ENCODE data around the gene CACNA1A. TPM values are rescaled to one million over a fixed set of nuclear protein-coding genes. Genes with fewer than 3 reads are reported as not detected.

Gene CACNA1A
- polyA plus RNA-seq, 2 of the 4 experiments (the other 2 are of a cell fraction): 0.27 to 0.71 TPM

DNA sequence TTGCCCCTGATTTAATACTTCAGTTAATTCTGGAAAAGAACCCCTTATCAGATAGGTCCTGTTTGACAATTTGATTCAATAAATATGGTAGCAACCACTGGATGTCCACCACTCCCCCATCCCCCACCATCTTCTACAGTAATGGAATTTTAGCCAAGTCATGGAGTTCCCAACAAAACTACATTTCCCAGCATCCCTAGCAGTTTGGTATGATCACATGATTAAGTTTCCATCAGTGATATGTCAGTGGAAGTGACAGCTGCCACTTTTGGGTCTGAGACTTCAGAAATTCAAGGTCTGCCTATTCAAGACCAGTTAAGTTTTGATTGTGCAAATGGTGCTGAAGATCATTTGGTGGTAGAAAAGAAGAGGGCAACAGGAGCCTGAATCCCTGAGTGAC lies 85.5 kb downstream of the CACNA1A start:
- FAIRE-seq (no peak), ATAC-seq (no peak), DNase-seq (ENCODE audit: low read depth in 1 of 2, low spot score in 1 of 2) (no peak)
- no peak overlapping the region for H3K27ac ChIP-seq
- TF ChIP-seq HOXA7 (CRISPR knock-in tag; IDR thresholded peaks at IDR 0.05) (no peak), HOXB5 (CRISPR knock-in tag; IDR thresholded peaks at IDR 0.05) (no peak), FOXS1 (CRISPR knock-in tag; IDR thresholded peaks at IDR 0.05) (no peak), BHLHE40 (IDR thresholded peaks at IDR 0.05; ENCODE audit: low read depth, low read length) (no peak), KDM5A (IDR thresholded peaks at IDR 0.05) (no peak), SREBF2 (IDR thresholded peaks at IDR 0.05) (no peak), EP300 (IDR thresholded peaks at IDR 0.05) (no peak), EHF (CRISPR knock-in tag; IDR thresholded peaks at IDR 0.05) (no peak), SMC3 (IDR thresholded peaks at IDR 0.05) (no peak), ESRRA (IDR thresholded peaks at IDR 0.05; ENCODE audit: borderline replicate concordance, low read length) (no peak), JUN (IDR thresholded peaks at IDR 0.05) (no peak), RARB (CRISPR knock-in tag; IDR thresholded peaks at IDR 0.05) (no peak), TP53 (CRISPR knock-in tag; IDR thresholded peaks at IDR 0.05) (no peak), PHF8 (IDR thresholded peaks at IDR 0.05; ENCODE audit: borderline replicate concordance, low read depth) (no peak), CEBPB (IDR thresholded peaks at IDR 0.05) (no peak), ZSCAN20 (CRISPR knock-in tag; IDR thresholded peaks at IDR 0.05) (no peak), NFE2L2 (conservative IDR thresholded peaks at IDR 0.05; ENCODE audit: low read length) (no peak), POLR2A (IDR thresholded peaks at IDR 0.05; ENCODE audit: low read length) (no peak)
- TF ChIP-seq, protein P1, sequence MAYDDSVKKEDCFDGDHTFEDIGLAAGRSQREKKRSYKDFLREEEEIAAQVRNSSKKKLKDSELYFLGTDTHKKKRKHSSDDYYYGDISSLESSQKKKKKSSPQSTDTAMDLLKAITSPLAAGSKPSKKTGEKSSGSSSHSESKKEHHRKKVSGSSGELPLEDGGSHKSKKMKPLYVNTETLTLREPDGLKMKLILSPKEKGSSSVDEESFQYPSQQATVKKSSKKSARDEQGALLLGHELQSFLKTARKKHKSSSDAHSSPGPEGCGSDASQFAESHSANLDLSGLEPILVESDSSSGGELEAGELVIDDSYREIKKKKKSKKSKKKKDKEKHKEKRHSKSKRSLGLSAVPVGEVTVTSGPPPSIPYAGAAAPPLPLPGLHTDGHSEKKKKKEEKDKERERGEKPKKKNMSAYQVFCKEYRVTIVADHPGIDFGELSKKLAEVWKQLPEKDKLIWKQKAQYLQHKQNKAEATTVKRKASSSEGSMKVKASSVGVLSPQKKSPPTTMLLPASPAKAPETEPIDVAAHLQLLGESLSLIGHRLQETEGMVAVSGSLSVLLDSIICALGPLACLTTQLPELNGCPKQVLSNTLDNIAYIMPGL (CRISPR knock-in tag; IDR thresholded peaks at IDR 0.05; ENCODE audit: borderline replicate concordance): no peak
- no peak overlapping the region for H3K4me2 ChIP-seq
- no peaks in the 10 kb centered on the region; the same call in 2 of the 3 replicates for H3K9me3 ChIP-seq
- H3K4me3 ChIP-seq: no peak overlapping the region
- POLR2A ChIA-PET: no interaction called here
- H3K4me1 ChIP-seq: no peaks in the 10 kb centered on the region
- CTCF ChIA-PET: interaction anchor here (1.2 kb wide), 1 partner anchor 10 kb away, joined by 3 read pairs; no protein-coding TSS in a partner anchor

DNA sequence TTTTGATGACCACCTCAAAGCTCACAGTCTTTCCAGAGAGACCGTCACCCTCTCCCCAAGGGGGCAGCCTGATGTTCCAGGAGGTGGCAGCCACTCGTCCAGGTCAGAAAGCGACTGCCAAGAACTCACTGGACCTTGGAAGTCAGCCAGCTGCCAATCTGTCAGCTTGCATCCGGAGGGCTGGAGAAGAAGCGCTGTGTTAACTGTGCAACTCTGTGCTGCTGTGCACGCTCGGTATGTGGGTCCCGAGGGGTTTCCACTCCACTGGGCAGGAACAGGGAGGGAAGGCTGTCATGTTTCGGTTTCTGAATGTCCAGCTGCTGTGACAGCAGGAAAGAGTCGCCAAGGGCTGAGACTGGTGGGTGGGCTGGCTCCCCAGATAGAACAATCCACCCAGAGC lies 89.2 kb downstream of the CACNA1A start:
- no peak overlapping the region for H3K4me2 ChIP-seq
- H3K4me3 ChIP-seq: no peak overlapping the region
- DNase-seq (ENCODE audit: low read depth in 1 of 2, low spot score in 1 of 2): no peak
- H3K27ac ChIP-seq: no peak overlapping the region
- WGBS (ENCODE audit: missing lambda C conversion rate): 23% methylated on average over 10 of the region's 10 CpGs
- ChIA-PET CTCF (interaction anchor here (0.7 to 1.2 kb wide), 2 partner anchors 12 to 1749 kb away, joined by 3 to 4 read pairs; no protein-coding TSS in a partner anchor), POLR2A (no interaction called here)
- FAIRE-seq: no peak
- ATAC-seq: no peak
- H3K9me3 ChIP-seq: no peaks in the 10 kb centered on the region; the same call in 2 of the 3 replicates
- TF ChIP-seq USF2 (IDR thresholded peaks at IDR 0.05): no peak
- TF ChIP-seq HOXB5 (CRISPR knock-in tag; IDR thresholded peaks at IDR 0.05): no peak
- TF ChIP-seq, protein P2, sequence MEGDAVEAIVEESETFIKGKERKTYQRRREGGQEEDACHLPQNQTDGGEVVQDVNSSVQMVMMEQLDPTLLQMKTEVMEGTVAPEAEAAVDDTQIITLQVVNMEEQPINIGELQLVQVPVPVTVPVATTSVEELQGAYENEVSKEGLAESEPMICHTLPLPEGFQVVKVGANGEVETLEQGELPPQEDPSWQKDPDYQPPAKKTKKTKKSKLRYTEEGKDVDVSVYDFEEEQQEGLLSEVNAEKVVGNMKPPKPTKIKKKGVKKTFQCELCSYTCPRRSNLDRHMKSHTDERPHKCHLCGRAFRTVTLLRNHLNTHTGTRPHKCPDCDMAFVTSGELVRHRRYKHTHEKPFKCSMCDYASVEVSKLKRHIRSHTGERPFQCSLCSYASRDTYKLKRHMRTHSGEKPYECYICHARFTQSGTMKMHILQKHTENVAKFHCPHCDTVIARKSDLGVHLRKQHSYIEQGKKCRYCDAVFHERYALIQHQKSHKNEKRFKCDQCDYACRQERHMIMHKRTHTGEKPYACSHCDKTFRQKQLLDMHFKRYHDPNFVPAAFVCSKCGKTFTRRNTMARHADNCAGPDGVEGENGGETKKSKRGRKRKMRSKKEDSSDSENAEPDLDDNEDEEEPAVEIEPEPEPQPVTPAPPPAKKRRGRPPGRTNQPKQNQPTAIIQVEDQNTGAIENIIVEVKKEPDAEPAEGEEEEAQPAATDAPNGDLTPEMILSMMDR (IDR thresholded peaks at IDR 0.05): no peak
- no peak for TF ChIP-seq EHF (CRISPR knock-in tag; IDR thresholded peaks at IDR 0.05)
- TF ChIP-seq MAX (IDR thresholded peaks at IDR 0.05): no peak
- TF ChIP-seq FOSL2 (IDR thresholded peaks at IDR 0.05): no peak
- TF ChIP-seq FOSL2 (CRISPR knock-in tag; IDR thresholded peaks at IDR 0.05): no peak
- no peak for TF ChIP-seq BCL3 (IDR thresholded peaks at IDR 0.05)
- no peak for TF ChIP-seq MYC (IDR thresholded peaks at IDR 0.05; ENCODE audit: borderline replicate concordance, low read length)
- no peak for TF ChIP-seq CHD4 (IDR thresholded peaks at IDR 0.05; ENCODE audit: borderline replicate concordance)
- TF ChIP-seq, protein P3, sequence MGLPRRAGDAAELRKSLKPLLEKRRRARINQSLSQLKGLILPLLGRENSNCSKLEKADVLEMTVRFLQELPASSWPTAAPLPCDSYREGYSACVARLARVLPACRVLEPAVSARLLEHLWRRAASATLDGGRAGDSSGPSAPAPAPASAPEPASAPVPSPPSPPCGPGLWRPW (IDR thresholded peaks at IDR 0.05): no peak
- TF ChIP-seq HDAC2 (IDR thresholded peaks at IDR 0.05): no peak
- TF ChIP-seq NPAS2 (CRISPR knock-in tag; IDR thresholded peaks at IDR 0.05; ENCODE audit: borderline replicate concordance): no peak
- TF ChIP-seq, protein P1 (CRISPR knock-in tag; IDR thresholded peaks at IDR 0.05; ENCODE audit: borderline replicate concordance): no peak
- no peak for TF ChIP-seq SMC3 (IDR thresholded peaks at IDR 0.05)
- TF ChIP-seq RARB (CRISPR knock-in tag; IDR thresholded peaks at IDR 0.05): no peak
- TF ChIP-seq ZNF302 (CRISPR knock-in tag; IDR thresholded peaks at IDR 0.05): no peak
- TF ChIP-seq CEBPB (IDR thresholded peaks at IDR 0.05): no peak
- no peak for TF ChIP-seq RNF2 (IDR thresholded peaks at IDR 0.05; ENCODE audit: borderline replicate concordance, low read depth)
- no peaks in the 10 kb centered on the region for H3K4me1 ChIP-seq
